ENCODE data around the gene TAAR6. TPM values are rescaled to one million over a fixed set of nuclear protein-coding genes. Genes with fewer than 3 reads are reported as not detected.

TAAR6 gene
- total and polyA plus RNA-seq, 2 of the 8 experiments (the other 6 are each of a cell fraction or from before 2014, with no cell fraction given) = 0.06 TPM; not detected in 1

Small RNA genes within 50 kb of the gene (small RNA-seq; reads per million reads assigned to genes)
- not detected for gene TAAR7P (ENCODE audit: insufficient read depth)

Other genes starting within 250 kb of the TAAR6 start
- 1.4 and 1.6 TPM in 2 replicates for gene MOXD1, start 168.8 kb upstream of the TAAR6 start, total RNA-seq (2021; fragmentation: NEBNext Ultra II Directional; extraction: Animal tissue kit (Norgen Biotek cat#: 25700))
- gene MOXD1, start 168.8 kb upstream of the TAAR6 start, polyA plus RNA-seq (2011; rRNA removed) = 1.7 and 3.5 TPM in 2 replicates
- 27.9 and 32.6 TPM in 2 replicates for gene STX7, start 57.2 kb upstream of the TAAR6 start, total RNA-seq (2021; fragmentation: NEBNext Ultra II Directional; extraction: Animal tissue kit (Norgen Biotek cat#: 25700))
- gene STX7, start 57.2 kb upstream of the TAAR6 start, polyA plus RNA-seq (2011; rRNA removed) = 4.3 and 5.7 TPM in 2 replicates
- not detected in 2 replicates for gene TAAR9, start 32.0 kb upstream of the TAAR6 start, total RNA-seq (2021; fragmentation: NEBNext Ultra II Directional; extraction: Animal tissue kit (Norgen Biotek cat#: 25700))
- gene TAAR9, start 32.0 kb upstream of the TAAR6 start, polyA plus RNA-seq (2011; rRNA removed) = not detected in 2 replicates
- not detected in 2 replicates for gene TAAR8, start 17.6 kb upstream of the TAAR6 start, total RNA-seq (2021; fragmentation: NEBNext Ultra II Directional; extraction: Animal tissue kit (Norgen Biotek cat#: 25700))
- not detected in 2 replicates for gene TAAR8, start 17.6 kb upstream of the TAAR6 start, polyA plus RNA-seq (2011; rRNA removed)
- not detected in 2 replicates for gene TAAR5, start 19.4 kb downstream of the TAAR6 start, total RNA-seq (2021; fragmentation: NEBNext Ultra II Directional; extraction: Animal tissue kit (Norgen Biotek cat#: 25700))
- not detected in 2 replicates for gene TAAR5, start 19.4 kb downstream of the TAAR6 start, polyA plus RNA-seq (2011; rRNA removed)
- not detected in 2 replicates for gene TAAR2, start 54.0 kb downstream of the TAAR6 start, total RNA-seq (2021; fragmentation: NEBNext Ultra II Directional; extraction: Animal tissue kit (Norgen Biotek cat#: 25700))
- not detected in 2 replicates for gene TAAR2, start 54.0 kb downstream of the TAAR6 start, polyA plus RNA-seq (2011; rRNA removed)
- not detected in 2 replicates for gene TAAR1, start 88.9 kb downstream of the TAAR6 start, total RNA-seq (2021; fragmentation: NEBNext Ultra II Directional; extraction: Animal tissue kit (Norgen Biotek cat#: 25700))
- gene TAAR1, start 88.9 kb downstream of the TAAR6 start, polyA plus RNA-seq (2011; rRNA removed) = not detected in 2 replicates
- gene VNN1, start 143.7 kb downstream of the TAAR6 start, total RNA-seq (2021; fragmentation: NEBNext Ultra II Directional; extraction: Animal tissue kit (Norgen Biotek cat#: 25700)) = not detected in 2 replicates
- not detected in 2 replicates for gene VNN1, start 143.7 kb downstream of the TAAR6 start, polyA plus RNA-seq (2011; rRNA removed)
- not detected in 2 replicates for gene VNN2, start 187.6 kb downstream of the TAAR6 start, total RNA-seq (2021; fragmentation: NEBNext Ultra II Directional; extraction: Animal tissue kit (Norgen Biotek cat#: 25700))
- not detected in 2 replicates for gene VNN2, start 187.6 kb downstream of the TAAR6 start, polyA plus RNA-seq (2011; rRNA removed)
- gene SLC18B1, start 228.3 kb downstream of the TAAR6 start, total RNA-seq (2021; fragmentation: NEBNext Ultra II Directional; extraction: Animal tissue kit (Norgen Biotek cat#: 25700)) = 22.0 and 23.4 TPM in 2 replicates
- gene SLC18B1, start 228.3 kb downstream of the TAAR6 start, polyA plus RNA-seq (2011; rRNA removed) = 10.6 and 17.2 TPM in 2 replicates
- gene RPS12, start 244.2 kb downstream of the TAAR6 start, total RNA-seq (2021; fragmentation: NEBNext Ultra II Directional; extraction: Animal tissue kit (Norgen Biotek cat#: 25700)) = 1,733 and 1,771 TPM in 2 replicates
- gene RPS12, start 244.2 kb downstream of the TAAR6 start, polyA plus RNA-seq (2011; rRNA removed) = 7,878 and 9,013 TPM in 2 replicates